Myocyte (in vitro differentiated cells): Measurements from ENCODE around the gene EPHA7. TPM values are rescaled to one million over a fixed set of nuclear protein-coding genes. Genes with fewer than 3 reads are reported as not detected.

Experiments
- DNase-seq: peaks from one replicate; pipeline ENCODE4 v3.0.0-alpha.2; 2012; ENCODE audit warnings: low read depth
- total RNA-seq: library from RNA; depleted of rRNA; stranded (reverse); fragments of >200 nt; gene quantifications from 2 replicates; pipeline ENCODE4 v1.2.3, GENCODE V29; 2014

The EPHA7 gene
- total RNA-seq, 1 donor from 2014 or later, result 8.9 TPM

GRCh38 chr6:93393554-93394074 lies 25.7 kb downstream of the EPHA7 start:
- DNase-seq, result no peak

DNA sequence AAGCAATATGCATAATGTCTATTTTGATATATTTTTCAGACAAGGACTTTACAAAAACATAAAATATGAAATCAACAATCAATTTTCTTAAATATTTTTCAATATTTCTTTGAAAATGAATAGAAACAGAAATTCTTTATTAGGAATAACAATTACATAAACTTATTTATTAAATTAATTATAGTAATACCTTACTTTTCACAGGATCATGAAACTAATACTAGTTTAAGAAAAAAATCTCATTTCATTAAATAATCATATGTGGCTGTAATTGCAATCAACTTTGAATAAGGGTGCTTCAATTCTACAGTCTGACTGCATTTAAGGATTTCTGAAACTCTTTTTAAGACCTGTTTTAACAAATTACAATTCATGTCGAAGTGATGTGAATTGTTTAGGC lies 26.6 kb downstream of the EPHA7 start:
- DNase-seq, result no peak

DNA sequence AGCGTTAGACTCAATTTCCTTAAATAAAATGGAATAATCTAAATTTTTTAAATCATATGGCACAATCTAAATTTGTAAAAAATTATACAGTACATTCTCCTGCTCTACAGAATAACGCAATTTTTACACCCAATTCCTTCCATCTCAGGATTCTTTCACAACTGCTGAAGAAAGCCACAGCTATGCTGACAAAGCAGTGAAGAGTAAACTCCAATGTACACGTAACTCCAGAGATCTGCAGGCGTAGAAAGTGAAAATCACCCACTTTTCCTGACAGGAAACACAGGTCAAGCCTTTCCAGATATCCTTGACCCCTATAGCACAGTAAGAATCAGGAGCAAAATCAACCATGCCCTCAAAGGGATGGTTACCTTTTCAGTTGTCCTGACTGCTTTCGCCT lies 27.4 kb downstream of the EPHA7 start:
- no peak for DNase-seq

GRCh38 chr6:93389192-93389591 lies 30.2 kb downstream of the EPHA7 start:
- no peak for DNase-seq

DNA sequence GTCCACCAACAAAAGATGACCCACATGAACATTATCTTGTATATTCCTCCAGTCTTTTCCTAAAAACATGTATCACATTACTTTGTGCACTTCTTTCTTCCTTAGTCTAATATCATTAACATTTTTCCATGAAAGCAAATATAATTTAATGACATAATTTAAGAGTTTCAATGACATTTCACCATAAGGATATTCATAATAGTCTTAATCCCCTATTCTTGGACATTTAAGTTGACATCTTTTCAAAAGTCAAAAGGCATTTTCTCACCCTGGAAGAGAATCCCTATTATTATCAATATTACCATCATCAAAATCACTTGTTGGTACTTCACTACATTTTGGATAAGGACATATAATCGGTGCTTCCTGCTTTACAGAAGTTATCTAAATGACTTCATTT lies 31.3 kb downstream of the EPHA7 start:
- DNase-seq, result no peak

- DNase-seq, result peak; percentile 79
Observed at GRCh38 chr6:93376026-93376540, 43.3 kb downstream of the EPHA7 start.

- peak; percentile 48 for DNase-seq
Observed at GRCh38 chr6:93373445-93373844, 45.9 kb downstream of the EPHA7 start.

GRCh38 chr6:93371756-93372155 lies 47.6 kb downstream of the EPHA7 start:
- no peak for DNase-seq

DNA sequence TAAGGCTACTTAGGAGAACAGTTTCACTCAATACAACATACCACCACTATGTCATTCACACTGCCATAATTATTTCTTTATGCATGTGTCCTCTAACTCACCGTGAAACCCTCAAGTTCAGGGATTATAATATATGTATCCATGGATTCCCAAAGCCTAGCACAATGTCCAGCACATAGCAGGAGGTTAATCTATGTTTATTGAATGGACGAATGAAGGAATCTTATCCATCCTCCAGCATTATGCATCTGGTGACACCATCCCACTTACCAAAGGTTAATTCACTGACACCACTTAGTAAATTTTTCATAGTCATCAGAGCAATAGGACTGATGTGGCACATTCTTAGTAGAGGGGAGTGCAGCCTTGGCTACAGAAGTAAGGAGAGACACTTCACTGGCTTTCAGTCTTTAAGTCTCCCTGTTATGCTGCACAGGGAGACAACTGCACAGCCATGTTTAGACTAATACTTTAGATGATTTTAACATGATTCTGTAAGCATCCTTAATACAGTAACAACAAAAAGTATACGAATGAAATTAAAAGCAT lies 49.7 kb downstream of the EPHA7 start:
- DNase-seq, result no peak

DNA sequence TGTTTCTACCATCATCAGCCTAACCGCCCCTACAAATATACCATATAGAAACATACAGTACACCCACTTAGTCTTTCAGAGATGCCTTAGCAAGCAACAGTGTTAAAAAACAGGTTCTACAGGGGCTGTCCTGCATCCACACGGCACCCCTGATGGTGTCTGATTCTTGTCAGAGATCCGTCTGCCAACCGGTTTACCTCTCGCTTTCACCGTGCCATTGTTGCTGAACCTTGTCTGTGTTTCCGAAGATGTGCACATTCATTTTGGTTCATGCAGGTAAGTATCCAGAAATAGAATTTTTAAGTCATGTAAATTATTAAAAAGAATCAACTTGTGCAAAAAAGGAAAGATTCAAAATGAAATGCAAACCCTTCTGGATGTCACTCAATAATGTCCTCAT lies 52.9 kb downstream of the EPHA7 start:
- DNase-seq, result no peak

- DNase-seq, result no peak
Observed at GRCh38 chr6:93365445-93365844, 53.9 kb downstream of the EPHA7 start.

DNA sequence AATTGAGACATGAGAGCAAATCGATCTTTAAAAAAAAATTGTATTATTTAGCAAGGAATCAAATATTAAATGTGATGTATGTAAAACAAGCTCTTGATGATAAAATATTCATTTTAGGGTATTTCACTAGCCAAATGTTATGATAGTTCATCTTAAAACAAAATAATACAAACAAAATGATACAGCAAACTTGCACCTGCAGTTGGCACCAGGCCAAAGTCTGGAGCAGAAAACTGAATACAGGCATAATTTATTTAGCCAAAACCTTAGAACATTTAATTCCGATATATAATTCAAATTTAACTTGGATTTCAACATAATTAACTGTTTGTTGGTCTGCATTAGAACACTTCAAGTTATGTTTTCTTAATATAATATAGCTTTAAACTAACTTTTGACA lies 60.9 kb downstream of the EPHA7 start:
- no peak for DNase-seq

DNA sequence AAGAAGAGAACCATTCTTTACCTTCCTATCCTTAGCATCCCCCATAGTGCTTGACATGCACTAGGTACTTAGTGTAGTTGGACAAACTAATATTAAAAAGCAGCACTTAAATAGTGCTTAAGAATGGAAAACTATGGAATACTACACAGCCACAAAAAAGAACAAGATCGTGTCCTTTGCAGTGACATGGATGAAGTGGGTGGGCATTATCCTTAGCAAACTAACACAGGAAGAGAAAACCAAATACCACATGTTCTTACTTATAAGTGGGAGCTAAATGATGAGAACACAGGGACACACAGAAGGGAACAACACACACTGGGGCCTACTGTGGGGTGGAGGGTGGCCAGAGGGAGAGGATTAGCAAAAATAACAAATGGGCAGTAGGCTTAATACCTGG lies 66.8 kb downstream of the EPHA7 start:
- DNase-seq, result no peak

GRCh38 chr6:93351222-93351621 lies 68.1 kb downstream of the EPHA7 start:
- no peak for DNase-seq

DNA sequence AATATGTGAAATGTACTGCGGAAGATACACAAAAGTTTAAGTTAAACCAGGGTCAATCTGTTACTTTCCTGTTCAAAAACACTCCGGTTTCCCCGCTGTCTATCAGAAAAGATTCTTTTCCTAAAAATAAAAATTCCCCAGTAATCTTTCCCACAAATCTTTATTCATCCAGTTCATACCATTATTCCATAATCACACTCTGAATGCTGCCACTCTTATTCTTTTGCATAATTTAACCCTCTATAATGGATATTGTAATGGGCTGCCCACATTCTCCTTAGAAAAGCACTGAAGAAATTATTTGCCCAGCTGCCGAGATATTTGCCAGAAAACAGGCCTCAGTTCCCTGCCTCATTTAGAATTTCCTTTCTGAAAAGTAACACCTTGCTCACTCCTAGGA lies 68.6 kb downstream of the EPHA7 start:
- no peak for DNase-seq

- no peak for DNase-seq
Observed at GRCh38 chr6:93344333-93344835, 75.0 kb downstream of the EPHA7 start.

- DNase-seq, result no peak
Observed at GRCh38 chr6:93343476-93343875, 75.9 kb downstream of the EPHA7 start.

DNA sequence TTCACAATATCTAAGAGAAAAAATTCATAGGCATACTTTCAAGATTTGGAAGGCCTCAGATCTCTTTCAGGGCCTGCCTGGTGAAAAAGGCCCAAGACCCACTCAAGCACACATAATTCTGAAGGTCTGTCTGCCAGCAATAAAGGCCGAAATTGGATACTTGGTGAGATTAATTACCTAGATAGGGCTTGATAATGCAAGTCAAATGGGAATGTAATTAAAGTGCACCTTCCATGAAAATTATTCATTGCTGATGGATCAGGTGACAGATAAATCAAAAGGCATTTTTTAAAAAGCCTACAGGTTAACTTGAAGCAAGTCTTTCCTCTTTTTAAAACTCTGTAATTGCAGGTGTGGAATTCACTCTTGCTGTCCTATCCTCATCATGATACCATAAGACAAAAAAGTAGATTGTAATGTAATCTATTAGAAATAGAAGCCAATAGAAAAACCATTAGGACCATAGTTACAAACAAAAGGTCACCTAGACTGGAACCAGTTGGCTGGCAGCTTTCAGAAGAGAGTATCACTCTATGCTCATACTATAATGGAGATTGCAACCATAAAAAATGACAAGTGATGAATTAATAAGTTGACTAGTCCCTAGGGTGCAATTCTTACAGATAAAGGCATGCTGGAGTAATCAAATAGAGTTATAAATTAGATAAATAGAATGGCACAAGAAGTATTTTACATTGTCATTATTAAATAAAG lies 77.3 kb downstream of the EPHA7 start:
- no peak for DNase-seq

- no peak for DNase-seq
Observed at GRCh38 chr6:93337772-93338394, 81.5 kb downstream of the EPHA7 start.

DNA sequence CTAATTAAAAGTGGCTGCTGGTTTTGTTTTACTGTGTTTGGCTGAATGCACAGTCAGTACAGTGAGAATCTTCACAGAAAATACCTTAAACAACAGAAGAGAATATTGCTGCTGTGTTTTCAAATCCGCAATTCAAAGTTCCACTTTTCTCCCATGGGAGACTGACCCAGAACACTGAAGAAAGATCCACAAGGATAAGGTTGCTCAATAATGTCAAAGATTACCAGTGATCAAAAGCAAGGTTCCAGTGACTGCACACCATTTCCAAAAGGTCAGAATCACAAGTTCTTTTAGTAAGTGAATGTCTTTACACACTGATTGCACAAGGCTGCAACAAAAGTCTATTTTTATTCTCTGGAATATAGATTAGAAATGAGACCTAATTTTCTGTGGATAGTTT lies 82.3 kb downstream of the EPHA7 start:
- no peak for DNase-seq

DNA sequence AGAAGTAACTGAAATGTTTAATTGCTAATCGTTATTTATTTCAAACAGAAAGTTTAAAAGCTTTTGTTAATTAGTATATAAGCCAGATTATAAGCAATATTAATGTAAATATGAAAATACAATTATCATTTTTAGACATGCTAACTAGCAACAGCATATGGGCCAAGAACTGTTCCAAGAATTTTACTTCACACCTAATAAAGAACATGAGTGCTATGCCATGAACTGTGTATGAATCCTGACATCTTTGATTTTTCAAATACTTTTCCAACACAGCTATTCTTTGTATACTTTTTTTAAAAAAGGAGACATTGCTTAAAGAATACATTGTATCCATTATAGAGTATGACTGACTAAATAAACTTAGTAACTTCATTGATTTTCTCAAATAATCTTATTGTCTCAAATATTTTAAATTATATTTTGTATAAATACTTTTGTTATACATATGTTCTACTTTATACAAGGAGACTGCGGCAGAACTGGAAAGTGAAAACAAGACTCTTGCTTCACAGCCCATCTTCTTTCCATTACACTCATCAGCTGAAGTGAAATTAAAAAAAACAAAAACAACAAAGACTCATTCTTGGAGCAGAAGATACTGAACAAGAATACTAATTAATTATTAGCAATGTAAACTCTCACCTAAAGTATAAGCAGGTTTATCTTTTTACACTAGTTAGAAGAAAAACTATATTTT lies 89.9 kb downstream of the EPHA7 start:
- no peak for DNase-seq

- no peak for DNase-seq
Observed at GRCh38 chr6:93327857-93328256, 91.5 kb downstream of the EPHA7 start.
